Measurements from ENCODE around the gene FNIP1.
"Not testable (repeated sequence)": the region's sequence is repeated elsewhere in the genome, so short reads cannot be mapped to it uniquely, and the experiment has no call there.

FNIP1 gene

GRCh38 chr5:131796793-131797693 is at the start of gene FNIP1:
Gene FNIP1, minus strand, starts transcription at chr5:131797017. Its CDS starts 96 bp downstream, at chr5:131796921.
- peak; percentile 96 to 99 for DNase-seq (ENCODE audit: low read depth in 2 of 2)

DNA sequence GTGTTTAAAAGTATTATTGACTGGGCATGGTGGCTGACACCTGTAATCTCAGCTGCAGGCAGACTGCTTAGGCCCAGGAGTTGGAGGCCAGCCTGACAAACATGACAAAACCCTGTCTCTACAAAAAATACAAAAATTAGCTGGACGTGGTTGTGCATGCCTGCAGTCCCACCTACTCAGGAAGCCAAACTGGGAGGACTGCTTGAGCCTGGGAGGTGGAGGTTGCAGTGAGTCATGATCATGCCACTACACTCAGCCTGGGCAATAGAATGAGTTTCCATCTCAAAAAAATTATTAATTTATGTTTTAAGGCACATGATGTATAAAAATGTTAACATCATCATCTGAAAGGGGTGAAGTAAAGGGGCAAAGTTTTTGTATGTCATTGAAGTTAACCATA is 49.7 kb upstream of the FNIP1 start:
- DNase-seq (ENCODE audit: low read depth in 2 of 2): no peak

- DNase-seq (ENCODE audit: low read depth in 2 of 2): no peak
Observed at GRCh38 chr5:131845828-131846227, 49.0 kb upstream of the FNIP1 start.

GRCh38 chr5:131842971-131843370 is 46.2 kb upstream of the FNIP1 start:
- DNase-seq (ENCODE audit: low read depth in 2 of 2): not testable (repeated sequence)

GRCh38 chr5:131832702-131833101 is 35.9 kb upstream of the FNIP1 start:
- not testable (repeated sequence) for DNase-seq (ENCODE audit: low read depth in 2 of 2)

- DNase-seq (ENCODE audit: low read depth in 2 of 2): no peak
Observed at GRCh38 chr5:131825404-131826013, 28.7 kb upstream of the FNIP1 start.

- no peak for DNase-seq (ENCODE audit: low read depth in 2 of 2)
Observed at GRCh38 chr5:131824631-131825030, 27.8 kb upstream of the FNIP1 start.

DNA sequence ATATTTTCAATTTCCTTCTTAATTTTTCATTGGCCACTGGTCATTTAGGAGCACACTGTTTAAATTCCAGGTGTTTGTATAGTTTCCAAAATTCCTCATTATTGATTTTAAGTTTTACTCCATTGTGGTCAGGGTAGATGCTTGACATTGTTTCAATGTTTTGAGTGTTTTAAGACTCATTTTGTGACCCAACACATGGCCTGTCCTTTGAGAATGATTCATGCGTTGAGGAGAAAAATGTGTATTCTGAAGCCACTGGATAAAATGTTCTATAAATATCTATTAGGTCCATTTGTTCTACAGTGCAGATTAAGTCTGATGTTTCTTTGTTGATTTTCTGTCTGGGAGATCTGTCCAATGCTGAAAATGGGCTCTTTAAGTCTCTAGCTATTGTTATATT is 24.4 kb upstream of the FNIP1 start:
- DNase-seq (ENCODE audit: low read depth in 2 of 2): no peak

DNA sequence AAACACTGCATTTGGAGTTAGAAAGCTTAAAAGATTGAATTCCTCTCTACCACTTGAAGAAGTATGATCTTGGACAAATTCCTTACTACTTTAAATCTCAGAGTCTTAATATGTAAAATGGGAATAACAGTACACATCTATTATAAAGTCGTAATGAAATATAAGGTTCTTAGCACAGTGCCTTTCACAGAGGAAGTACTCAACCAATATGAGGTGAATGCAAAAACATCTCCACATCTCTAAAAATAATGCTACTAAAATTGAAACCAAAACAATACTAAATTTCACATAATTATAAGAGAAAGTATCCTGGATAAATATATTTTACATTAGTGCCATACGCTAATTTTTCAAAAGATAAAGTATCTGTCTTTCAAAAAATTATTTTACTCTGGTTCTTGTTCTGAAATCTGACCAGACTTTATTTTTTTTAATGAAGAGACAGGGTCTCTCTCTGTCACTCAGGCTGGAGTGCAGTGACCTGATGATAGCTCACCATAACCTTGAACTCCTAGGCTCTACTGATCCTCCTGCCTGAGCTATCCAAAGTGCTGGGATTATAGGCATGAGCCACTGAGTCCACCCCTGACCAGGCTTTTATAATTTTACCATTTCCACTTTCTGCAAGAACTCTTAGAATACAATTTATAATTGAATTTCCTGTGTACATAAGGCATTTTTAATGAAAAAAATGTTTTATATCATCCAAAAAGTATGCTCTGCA is 21.3 kb upstream of the FNIP1 start:
- no peak for DNase-seq (ENCODE audit: low read depth in 2 of 2)

DNA sequence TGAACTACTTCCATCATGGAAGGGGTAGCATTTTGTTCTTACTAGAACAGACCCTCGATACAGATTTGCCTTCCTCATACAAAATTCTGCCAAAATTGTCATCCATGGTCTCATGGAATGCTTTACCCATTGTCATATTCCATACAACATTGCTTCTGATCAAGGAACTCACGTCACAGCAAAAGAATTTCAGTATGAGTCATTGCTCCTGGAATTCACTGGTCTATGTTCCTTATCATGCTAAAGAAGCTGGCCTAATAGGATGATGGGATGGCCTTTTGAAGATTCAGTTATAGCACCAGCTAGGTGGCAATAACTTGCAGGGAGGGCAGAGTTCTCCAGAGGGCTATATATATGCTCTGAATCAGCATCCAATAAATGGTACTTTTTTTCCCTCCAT is 18.2 kb upstream of the FNIP1 start:
- no peak for DNase-seq (ENCODE audit: low read depth in 2 of 2)

DNA sequence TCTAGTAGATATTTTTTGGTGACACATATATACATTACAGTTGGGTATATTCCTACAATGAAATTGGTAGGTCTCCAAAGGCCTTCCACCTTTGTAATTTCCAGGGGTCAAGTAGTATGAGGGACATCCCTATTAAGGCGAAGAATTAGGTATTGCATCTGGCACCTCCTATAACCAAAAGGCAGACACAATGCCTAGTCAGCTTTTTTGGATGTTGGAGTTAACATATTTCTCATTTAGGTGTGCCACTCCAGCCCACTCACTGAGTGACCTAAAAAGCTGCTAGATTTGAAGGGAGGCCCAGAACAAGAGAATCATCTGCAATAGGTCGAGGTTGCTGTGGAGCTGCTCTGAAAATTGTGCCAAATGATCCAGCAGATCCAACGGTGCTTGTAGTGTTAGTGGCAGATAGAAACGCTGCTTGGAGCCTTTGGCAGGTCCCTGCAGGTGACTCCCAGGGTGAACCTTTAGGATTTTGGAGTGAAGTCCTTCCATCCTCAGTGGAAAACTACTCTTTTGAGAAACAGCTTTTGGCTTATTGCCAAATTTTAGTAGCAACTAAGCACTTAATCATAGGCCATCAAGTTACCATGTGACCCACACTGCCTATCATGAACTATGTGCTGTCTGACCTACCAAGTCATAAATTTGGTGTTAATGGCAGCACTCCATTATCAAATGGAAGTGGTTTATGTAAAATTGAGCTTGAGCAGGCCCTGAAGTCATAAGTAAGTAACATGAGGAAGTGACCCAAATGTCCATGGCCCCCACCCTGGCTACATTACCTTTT is 15.7 kb upstream of the FNIP1 start:
- no peak for DNase-seq (ENCODE audit: low read depth in 2 of 2)

DNA sequence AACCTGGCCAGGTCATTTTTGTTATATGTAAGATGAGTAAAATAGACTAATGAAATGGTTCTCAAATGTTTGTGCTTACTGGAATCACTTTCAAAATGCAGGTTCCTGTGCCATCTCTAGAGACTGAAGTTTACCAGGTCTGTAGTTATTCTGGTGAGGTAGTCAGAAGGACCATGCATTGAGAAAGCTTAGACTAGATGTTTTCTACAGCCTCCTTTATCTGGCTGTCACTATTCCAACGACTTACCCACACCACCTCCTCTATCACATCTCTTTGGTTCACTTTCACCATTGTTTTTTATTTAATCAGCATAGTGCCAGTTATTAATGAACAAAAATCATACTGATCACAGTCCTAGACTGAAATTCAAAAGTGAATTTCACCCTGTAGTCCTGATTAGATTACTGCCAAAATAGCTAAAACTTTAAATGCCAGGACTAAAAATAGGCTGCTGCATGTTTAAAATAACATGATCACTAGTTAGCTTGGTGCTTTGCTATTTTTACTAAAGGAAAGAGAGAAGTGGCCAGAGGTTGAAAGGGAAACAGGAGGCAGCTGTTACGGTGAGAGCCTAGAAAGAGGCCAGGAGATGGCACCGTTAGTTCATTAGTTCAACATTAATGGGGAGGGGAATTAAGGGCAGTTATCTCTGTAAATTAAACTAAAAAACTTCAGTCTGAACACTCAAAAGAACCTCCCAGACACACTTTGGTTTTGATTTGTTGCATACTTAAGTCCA is 13.9 kb upstream of the FNIP1 start:
- no peak for DNase-seq (ENCODE audit: low read depth in 2 of 2)

GRCh38 chr5:131795879-131796792 is 681 bp downstream of the FNIP1 start:
- DNase-seq (ENCODE audit: low read depth in 2 of 2): peak in 1 of 2 donors; percentile 1

GRCh38 chr5:131795228-131795627 is 1.6 kb downstream of the FNIP1 start:
- DNase-seq (ENCODE audit: low read depth in 2 of 2): no peak

GRCh38 chr5:131794586-131794985 is 2.2 kb downstream of the FNIP1 start:
- no peak for DNase-seq (ENCODE audit: low read depth in 2 of 2)

DNA sequence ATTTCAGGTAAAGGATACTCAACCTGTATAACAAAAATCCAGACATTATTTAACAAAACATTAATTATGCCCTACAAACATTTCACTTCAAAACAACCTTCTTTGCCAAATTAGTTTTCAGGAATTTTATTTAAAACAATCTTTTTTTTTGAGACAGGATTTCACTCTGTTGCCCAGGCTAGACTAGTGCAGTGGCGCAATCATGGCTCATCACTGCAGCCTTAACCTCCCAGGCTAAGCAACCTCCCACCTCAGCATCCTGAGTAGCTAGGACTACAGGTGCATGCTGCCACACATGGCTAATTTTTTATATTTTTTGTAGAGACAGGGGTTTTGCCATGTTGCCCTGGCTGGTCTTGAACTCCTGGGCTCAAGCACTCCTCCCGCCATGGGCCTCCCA is 3.9 kb downstream of the FNIP1 start:
- DNase-seq (ENCODE audit: low read depth in 2 of 2): no peak

DNA sequence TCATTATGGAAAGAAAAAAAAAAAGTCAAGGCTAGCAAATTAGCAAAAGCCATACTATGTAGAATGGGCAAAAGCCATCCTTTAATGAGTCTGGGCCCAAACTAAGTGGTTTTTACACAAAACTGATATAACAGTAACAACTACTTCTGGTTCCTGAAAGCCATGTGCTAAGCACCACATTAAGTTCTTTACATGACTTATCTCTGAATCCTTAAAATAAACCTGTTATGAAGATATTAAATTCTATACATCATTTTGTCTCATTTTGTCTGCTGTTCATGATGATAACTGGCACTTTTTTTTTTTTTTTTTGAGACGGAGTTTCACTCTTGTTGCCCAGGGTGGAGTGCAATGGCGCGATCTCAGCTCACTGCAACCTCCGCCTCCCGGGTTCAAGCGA is 5.0 kb downstream of the FNIP1 start:
- DNase-seq (ENCODE audit: low read depth in 2 of 2): no peak

DNA sequence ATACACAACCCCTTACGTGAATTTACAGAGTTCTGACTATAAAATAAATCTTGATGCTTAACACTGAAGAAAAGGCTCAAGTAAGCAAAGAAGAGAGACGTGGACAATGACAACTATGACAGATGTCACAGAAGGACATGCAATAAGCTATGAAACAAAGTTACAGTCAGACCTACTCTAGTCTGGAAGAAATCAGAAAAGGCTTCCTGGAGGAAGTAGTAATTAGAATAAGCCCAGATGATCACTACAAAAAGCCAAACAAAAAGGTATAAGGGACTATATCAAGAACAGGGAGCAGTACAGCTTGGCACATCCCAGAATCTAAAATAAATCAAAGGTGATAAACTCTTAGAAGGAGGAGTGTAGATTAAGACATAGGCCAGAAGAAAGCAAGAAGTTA is 6.3 kb downstream of the FNIP1 start:
- DNase-seq (ENCODE audit: low read depth in 2 of 2): no peak

DNA sequence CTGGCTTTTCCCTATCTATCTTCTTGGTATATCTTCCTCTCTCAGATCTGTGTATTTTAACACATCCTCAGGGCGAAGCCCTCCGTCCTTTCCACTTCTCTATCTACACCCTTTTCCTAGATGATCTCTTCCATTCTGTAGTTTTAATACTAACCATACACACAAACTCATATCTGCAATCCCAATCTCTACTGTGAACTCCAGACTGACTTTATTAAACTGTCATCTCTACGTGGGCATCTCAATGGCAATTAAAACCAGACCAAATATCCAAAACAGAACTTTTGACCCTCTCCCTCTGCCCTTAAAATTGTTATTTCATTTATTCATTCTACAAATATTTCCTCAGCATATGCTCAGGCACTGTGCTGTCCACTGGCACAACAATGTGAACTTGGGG is 7.1 kb downstream of the FNIP1 start:
- DNase-seq (ENCODE audit: low read depth in 2 of 2): no peak

GRCh38 chr5:131787736-131788135 is 9.1 kb downstream of the FNIP1 start:
- DNase-seq (ENCODE audit: low read depth in 2 of 2): no peak
